HL-60 (cell line): ENCODE results near the gene ITSN2.

ENCODE experiments used
- DNase-seq, 2 experiments: peaks; one replicate each; pipeline ENCODE4 v3.0.0-alpha.2; 2010 to 2020; ENCODE audit warnings: low read depth in 1 of 2, low spot score in 1 of 2
- H3K27ac ChIP-seq: fragments of 250-450 bp; sonication (Bioruptor Pico); replicated peaks from 2 replicates; pipeline ENCODE4 v1.5.1; 2020; ENCODE audit warnings: mild to moderate bottlenecking, moderate library complexity
- H3K27me3 ChIP-seq: fragments of 250-450 bp; sonication (Bioruptor Pico); 2 replicates; pipeline ENCODE4 v1.5.1; 2021; ENCODE audit warnings: mild to moderate bottlenecking, moderate library complexity; ENCODE audit not compliant: insufficient read depth, poor library complexity, severe bottlenecking
- H3K4me3 ChIP-seq: replicated peaks from 2 replicates; pipeline ENCODE4 v1.5.1; 2011; ENCODE audit warnings: mild to moderate bottlenecking, control low read depth, low read length; ENCODE audit not compliant: insufficient read depth
- GABPA ChIP-seq: IDR thresholded peaks from 2 replicates; pipeline ENCODE4 v1.6.1; 2012; ENCODE audit warnings: low read depth
- POLR2AphosphoS5 ChIP-seq: IDR thresholded peaks from 2 replicates; pipeline ENCODE4 v1.6.1; 2012; ENCODE audit warnings: low read depth
- SPI1 ChIP-seq: IDR thresholded peaks from 2 replicates; pipeline ENCODE4 v1.6.1; 2012; ENCODE audit warnings: low read depth, mild to moderate bottlenecking, borderline replicate concordance
- TF ChIP-seq, protein P1 (sequence below): IDR thresholded peaks from 2 replicates; pipeline ENCODE4 v1.6.1; 2012; ENCODE audit warnings: low read depth; ENCODE audit not compliant: insufficient replicate concordance
- TF ChIP-seq, protein P2 (sequence below): IDR thresholded peaks from one replicate; pipeline ENCODE4 v1.5.1; 2011; ENCODE audit warnings: low read length, control low read depth, inconsistent platforms; ENCODE audit not compliant: insufficient read depth

Gene ITSN2

DNA sequence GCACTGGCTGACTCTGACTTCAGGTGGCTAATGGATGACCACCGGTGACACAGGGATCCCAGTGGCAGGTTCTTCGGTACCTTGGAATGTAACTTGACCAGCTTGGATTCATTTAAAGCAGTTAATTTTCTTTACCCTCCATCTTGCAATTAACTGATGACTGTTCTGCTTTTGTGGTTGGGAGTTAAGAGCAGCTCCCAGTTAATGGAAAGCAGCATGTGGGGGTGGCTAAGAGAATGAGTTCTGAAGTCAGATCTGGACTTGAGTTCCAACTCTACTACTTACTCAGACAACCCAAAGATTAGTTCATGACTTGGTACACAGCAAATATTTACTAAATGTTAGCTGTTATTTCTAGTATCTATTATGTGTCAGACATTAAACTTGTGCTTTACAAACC, 127.0 kb downstream of the ITSN2 start:
- DNase-seq, result no peak
- H3K4me3 ChIP-seq, result no peak overlapping the region
- H3K27me3 ChIP-seq, result no peaks in the 10 kb centered on the region
- TF ChIP-seq POLR2AphosphoS5 (no peak), GABPA (no peak), SPI1 (no peak)
- TF ChIP-seq, protein P1, sequence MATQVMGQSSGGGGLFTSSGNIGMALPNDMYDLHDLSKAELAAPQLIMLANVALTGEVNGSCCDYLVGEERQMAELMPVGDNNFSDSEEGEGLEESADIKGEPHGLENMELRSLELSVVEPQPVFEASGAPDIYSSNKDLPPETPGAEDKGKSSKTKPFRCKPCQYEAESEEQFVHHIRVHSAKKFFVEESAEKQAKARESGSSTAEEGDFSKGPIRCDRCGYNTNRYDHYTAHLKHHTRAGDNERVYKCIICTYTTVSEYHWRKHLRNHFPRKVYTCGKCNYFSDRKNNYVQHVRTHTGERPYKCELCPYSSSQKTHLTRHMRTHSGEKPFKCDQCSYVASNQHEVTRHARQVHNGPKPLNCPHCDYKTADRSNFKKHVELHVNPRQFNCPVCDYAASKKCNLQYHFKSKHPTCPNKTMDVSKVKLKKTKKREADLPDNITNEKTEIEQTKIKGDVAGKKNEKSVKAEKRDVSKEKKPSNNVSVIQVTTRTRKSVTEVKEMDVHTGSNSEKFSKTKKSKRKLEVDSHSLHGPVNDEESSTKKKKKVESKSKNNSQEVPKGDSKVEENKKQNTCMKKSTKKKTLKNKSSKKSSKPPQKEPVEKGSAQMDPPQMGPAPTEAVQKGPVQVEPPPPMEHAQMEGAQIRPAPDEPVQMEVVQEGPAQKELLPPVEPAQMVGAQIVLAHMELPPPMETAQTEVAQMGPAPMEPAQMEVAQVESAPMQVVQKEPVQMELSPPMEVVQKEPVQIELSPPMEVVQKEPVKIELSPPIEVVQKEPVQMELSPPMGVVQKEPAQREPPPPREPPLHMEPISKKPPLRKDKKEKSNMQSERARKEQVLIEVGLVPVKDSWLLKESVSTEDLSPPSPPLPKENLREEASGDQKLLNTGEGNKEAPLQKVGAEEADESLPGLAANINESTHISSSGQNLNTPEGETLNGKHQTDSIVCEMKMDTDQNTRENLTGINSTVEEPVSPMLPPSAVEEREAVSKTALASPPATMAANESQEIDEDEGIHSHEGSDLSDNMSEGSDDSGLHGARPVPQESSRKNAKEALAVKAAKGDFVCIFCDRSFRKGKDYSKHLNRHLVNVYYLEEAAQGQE, result no peak
- TF ChIP-seq, protein P2, sequence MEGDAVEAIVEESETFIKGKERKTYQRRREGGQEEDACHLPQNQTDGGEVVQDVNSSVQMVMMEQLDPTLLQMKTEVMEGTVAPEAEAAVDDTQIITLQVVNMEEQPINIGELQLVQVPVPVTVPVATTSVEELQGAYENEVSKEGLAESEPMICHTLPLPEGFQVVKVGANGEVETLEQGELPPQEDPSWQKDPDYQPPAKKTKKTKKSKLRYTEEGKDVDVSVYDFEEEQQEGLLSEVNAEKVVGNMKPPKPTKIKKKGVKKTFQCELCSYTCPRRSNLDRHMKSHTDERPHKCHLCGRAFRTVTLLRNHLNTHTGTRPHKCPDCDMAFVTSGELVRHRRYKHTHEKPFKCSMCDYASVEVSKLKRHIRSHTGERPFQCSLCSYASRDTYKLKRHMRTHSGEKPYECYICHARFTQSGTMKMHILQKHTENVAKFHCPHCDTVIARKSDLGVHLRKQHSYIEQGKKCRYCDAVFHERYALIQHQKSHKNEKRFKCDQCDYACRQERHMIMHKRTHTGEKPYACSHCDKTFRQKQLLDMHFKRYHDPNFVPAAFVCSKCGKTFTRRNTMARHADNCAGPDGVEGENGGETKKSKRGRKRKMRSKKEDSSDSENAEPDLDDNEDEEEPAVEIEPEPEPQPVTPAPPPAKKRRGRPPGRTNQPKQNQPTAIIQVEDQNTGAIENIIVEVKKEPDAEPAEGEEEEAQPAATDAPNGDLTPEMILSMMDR, result no peak
- H3K27ac ChIP-seq, result no peak overlapping the region

DNA sequence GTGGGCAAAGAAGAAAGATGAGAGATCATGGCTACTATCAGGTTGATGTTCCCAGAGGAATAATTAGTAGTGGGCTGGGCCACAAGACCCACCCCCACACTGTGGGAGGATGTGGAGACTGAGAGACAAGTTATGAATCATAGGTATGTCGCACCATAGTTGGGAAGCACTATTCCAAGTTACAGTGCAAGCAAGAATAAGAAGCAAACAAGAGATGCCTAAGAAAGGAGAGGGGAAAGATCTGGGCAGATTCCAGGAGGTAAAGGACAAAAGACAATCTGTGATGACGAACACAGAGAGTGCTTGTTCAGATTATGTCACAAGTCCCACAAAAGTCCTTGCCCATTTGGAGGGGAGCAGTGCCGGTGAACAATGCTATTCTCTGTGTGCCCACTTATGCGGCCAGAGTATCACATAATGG, 128.9 kb downstream of the ITSN2 start:
- no peak overlapping the region for H3K4me3 ChIP-seq
- no peak for DNase-seq
- TF ChIP-seq SPI1 (no peak), GABPA (no peak), POLR2AphosphoS5 (no peak)
- TF ChIP-seq, protein P2, result no peak
- TF ChIP-seq, protein P1, result no peak
- no peaks in the 10 kb centered on the region for H3K27me3 ChIP-seq
- no peak overlapping the region for H3K27ac ChIP-seq

DNA sequence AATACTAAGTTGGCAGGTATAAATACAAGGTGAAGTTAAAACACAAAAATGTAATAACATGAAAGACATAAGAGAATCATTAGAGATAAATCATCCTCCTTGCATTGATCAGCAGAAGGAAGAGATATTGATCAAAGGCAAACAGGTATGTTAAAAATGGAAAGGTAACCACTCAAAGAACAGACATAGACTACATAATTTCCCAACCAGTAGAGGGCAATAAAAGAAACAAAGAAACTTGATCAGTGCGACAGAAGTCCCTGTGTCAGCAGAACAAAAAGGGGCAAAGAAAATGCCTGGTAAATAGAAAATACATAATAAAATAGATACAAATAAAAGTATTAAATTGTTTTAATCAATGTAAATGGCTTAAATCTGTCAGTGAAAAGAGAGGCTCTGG, 131.9 kb downstream of the ITSN2 start:
- H3K27ac ChIP-seq, result no peak overlapping the region
- no peaks in the 10 kb centered on the region for H3K27me3 ChIP-seq
- TF ChIP-seq, protein P1, result no peak
- TF ChIP-seq SPI1 (no peak), GABPA (no peak), POLR2AphosphoS5 (no peak)
- TF ChIP-seq, protein P2, result no peak
- DNase-seq, result no peak
- no peak overlapping the region for H3K4me3 ChIP-seq
